ENCODE measurements around the gene CELF5.
A peak's percentile ranks its signal among the peaks of the same experiment; 100 is the strongest.
"Not testable (repeated sequence)": the region's sequence is repeated elsewhere in the genome, so short reads cannot be mapped to it uniquely, and the experiment has no call there.

Gene CELF5

GRCh38 chr19:3211191-3211590, 13.3 kb upstream of the CELF5 start:
- no peaks in the 10 kb centered on the region for H3K4me1 ChIP-seq (ENCODE audit: control insufficient read depth, insufficient read depth, low read length)
- H3K9me3 ChIP-seq (ENCODE audit: control insufficient read depth, low read length), result no peaks in the 10 kb centered on the region
- H3K27me3 ChIP-seq (ENCODE audit: control insufficient read depth, insufficient read depth, low read length, poor library complexity, severe bottlenecking), result no peaks in the 10 kb centered on the region
- WGBS, 2 experiments, result 67 to 69% methylated on average over 12 of the region's 12 CpGs
- H3K27ac ChIP-seq (ENCODE audit: insufficient read depth, low read depth, low read length, poor library complexity, severe bottlenecking), result no peak overlapping the region
- no peak overlapping the region for H3K4me3 ChIP-seq (ENCODE audit: insufficient read depth, low read depth, low read length)
- peaks cover 13% of the 10 kb centered on the region for H3K36me3 ChIP-seq (ENCODE audit: control insufficient read depth, insufficient read depth, low read length)

DNA sequence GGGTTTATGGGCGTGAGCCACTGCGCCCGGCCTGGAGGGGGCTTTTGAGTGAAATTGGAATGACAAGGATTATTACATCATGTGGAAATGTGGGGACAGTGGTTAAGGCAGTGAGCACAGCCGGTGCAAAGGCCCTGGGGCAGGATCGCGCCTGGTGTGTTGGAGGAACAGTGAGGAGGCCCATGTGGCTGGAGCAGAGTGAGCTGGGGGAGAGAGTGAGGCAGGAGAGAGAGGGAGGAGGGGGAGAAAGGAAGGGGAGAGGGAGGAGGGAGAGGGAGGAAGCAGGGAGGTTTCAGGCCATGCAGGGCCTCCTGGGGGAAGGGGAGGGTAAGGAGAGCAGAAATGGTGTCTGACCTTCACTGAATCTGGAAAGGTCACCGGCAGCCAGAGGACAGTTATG, 11.3 kb upstream of the CELF5 start:
- no peaks in the 10 kb centered on the region for H3K36me3 ChIP-seq (ENCODE audit: control insufficient read depth, insufficient read depth, low read length)
- H3K27me3 ChIP-seq (ENCODE audit: control insufficient read depth, insufficient read depth, low read length, poor library complexity, severe bottlenecking), result no peaks in the 10 kb centered on the region
- no peaks in the 10 kb centered on the region for H3K4me1 ChIP-seq (ENCODE audit: control insufficient read depth, insufficient read depth, low read length)
- H3K9me3 ChIP-seq (ENCODE audit: control insufficient read depth, low read length), result no peaks in the 10 kb centered on the region
- H3K27ac ChIP-seq (ENCODE audit: insufficient read depth, low read depth, low read length, poor library complexity, severe bottlenecking), result no peak overlapping the region
- WGBS, 2 experiments, result 94 to 96% methylated on average over 7 of the region's 7 CpGs
- H3K4me3 ChIP-seq (ENCODE audit: insufficient read depth, low read depth, low read length), result no peak overlapping the region

GRCh38 chr19:3216874-3217273, 7.6 kb upstream of the CELF5 start:
- Histone ChIP-seq H3K9me3 (ENCODE audit: control insufficient read depth, low read length) (no peaks in the 10 kb centered on the region), H3K27me3 (ENCODE audit: control insufficient read depth, insufficient read depth, low read length, poor library complexity, severe bottlenecking) (no peaks in the 10 kb centered on the region), H3K27ac (ENCODE audit: insufficient read depth, low read depth, low read length, poor library complexity, severe bottlenecking) (no peak overlapping the region), H3K36me3 (ENCODE audit: control insufficient read depth, insufficient read depth, low read length) (no peaks in the 10 kb centered on the region), H3K4me3 (ENCODE audit: insufficient read depth, low read depth, low read length) (no peak overlapping the region), H3K4me1 (ENCODE audit: control insufficient read depth, insufficient read depth, low read length) (no peaks in the 10 kb centered on the region)
- 88 to 95% methylated on average over 5 of the region's 5 CpGs for WGBS, 2 experiments

- Histone ChIP-seq H3K4me3 (ENCODE audit: insufficient read depth, low read depth, low read length) (no peak overlapping the region), H3K36me3 (ENCODE audit: control insufficient read depth, insufficient read depth, low read length) (no peaks in the 10 kb centered on the region), H3K4me1 (ENCODE audit: control insufficient read depth, insufficient read depth, low read length) (no peaks in the 10 kb centered on the region), H3K27ac (ENCODE audit: insufficient read depth, low read depth, low read length, poor library complexity, severe bottlenecking) (no peak overlapping the region), H3K9me3 (ENCODE audit: control insufficient read depth, low read length) (no peaks in the 10 kb centered on the region), H3K27me3 (ENCODE audit: control insufficient read depth, insufficient read depth, low read length, poor library complexity, severe bottlenecking) (peaks cover 3% of the 10 kb centered on the region)
- 83% methylated on average over 12 of the region's 12 CpGs for WGBS, 2 experiments
Measured at GRCh38 chr19:3220576-3220975, 3.9 kb upstream of the CELF5 start.

DNA sequence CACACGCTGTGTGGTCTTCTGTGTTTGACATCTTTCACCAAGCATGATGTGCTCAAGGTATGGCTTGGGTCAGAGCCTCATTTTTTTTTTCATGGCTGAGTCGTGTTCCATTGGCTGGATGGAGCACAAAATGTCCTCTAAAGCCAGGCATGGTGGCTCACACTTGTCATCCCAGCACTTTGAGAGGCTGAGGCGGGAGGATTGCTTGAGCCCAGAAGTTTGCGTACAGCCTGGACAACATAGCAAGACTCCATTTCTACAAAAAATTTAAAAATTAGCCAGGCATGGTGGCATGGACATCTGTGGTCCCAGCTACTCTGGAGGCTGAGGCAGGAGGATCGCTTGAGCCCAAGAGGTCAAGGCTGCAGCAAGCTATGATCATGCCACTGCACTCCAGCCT, 2.9 kb upstream of the CELF5 start:
- H3K4me1 ChIP-seq (ENCODE audit: control insufficient read depth, insufficient read depth, low read length); H3K9me3 ChIP-seq (ENCODE audit: control insufficient read depth, low read length); H3K36me3 ChIP-seq (ENCODE audit: control insufficient read depth, insufficient read depth, low read length); H3K4me3 ChIP-seq (ENCODE audit: insufficient read depth, low read depth, low read length); H3K27me3 ChIP-seq (ENCODE audit: control insufficient read depth, insufficient read depth, low read length, poor library complexity, severe bottlenecking); H3K27ac ChIP-seq (ENCODE audit: insufficient read depth, low read depth, low read length, poor library complexity, severe bottlenecking): not testable (repeated sequence)
- 87 to 96% methylated on average over 5 of the region's 5 CpGs for WGBS, 2 experiments

GRCh38 chr19:3222709-3223108, 1.8 kb upstream of the CELF5 start:
- Histone ChIP-seq H3K27ac (ENCODE audit: insufficient read depth, low read depth, low read length, poor library complexity, severe bottlenecking) (no peak overlapping the region), H3K4me3 (ENCODE audit: insufficient read depth, low read depth, low read length) (no peak overlapping the region), H3K36me3 (ENCODE audit: control insufficient read depth, insufficient read depth, low read length) (no peaks in the 10 kb centered on the region), H3K27me3 (ENCODE audit: control insufficient read depth, insufficient read depth, low read length, poor library complexity, severe bottlenecking) (peaks cover 11% of the 10 kb centered on the region), H3K9me3 (ENCODE audit: control insufficient read depth, low read length) (no peaks in the 10 kb centered on the region), H3K4me1 (ENCODE audit: control insufficient read depth, insufficient read depth, low read length) (peaks cover 2% of the 10 kb centered on the region)
- 92 to 94% methylated on average over 5 of the region's 5 CpGs for WGBS, 2 experiments

- H3K4me3 ChIP-seq (ENCODE audit: insufficient read depth, low read depth, low read length), result peak overlapping the region; percentile 52
- H3K9me3 ChIP-seq (ENCODE audit: control insufficient read depth, low read length), result no peaks in the 10 kb centered on the region
- H3K36me3 ChIP-seq (ENCODE audit: control insufficient read depth, insufficient read depth, low read length), result no peaks in the 10 kb centered on the region
- WGBS, 2 experiments, result 0% methylated on average over 6 to 8 of the region's 9 CpGs
- H3K4me1 ChIP-seq (ENCODE audit: control insufficient read depth, insufficient read depth, low read length), result peaks cover 12% of the 10 kb centered on the region
- peaks cover 26% of the 10 kb centered on the region for H3K27me3 ChIP-seq (ENCODE audit: control insufficient read depth, insufficient read depth, low read length, poor library complexity, severe bottlenecking)
- no peak overlapping the region for H3K27ac ChIP-seq (ENCODE audit: insufficient read depth, low read depth, low read length, poor library complexity, severe bottlenecking)
Measured at GRCh38 chr19:3225169-3225485, 666 bp downstream of the CELF5 start.

GRCh38 chr19:3225677-3226093, 1.2 kb downstream of the CELF5 start:
- Histone ChIP-seq H3K4me1 (ENCODE audit: control insufficient read depth, insufficient read depth, low read length) (peaks cover 12% of the 10 kb centered on the region), H3K4me3 (ENCODE audit: insufficient read depth, low read depth, low read length) (peak overlapping the region; percentile 33)
- 32 to 34% methylated on average over 16 of the region's 16 CpGs for WGBS, 2 experiments

DNA sequence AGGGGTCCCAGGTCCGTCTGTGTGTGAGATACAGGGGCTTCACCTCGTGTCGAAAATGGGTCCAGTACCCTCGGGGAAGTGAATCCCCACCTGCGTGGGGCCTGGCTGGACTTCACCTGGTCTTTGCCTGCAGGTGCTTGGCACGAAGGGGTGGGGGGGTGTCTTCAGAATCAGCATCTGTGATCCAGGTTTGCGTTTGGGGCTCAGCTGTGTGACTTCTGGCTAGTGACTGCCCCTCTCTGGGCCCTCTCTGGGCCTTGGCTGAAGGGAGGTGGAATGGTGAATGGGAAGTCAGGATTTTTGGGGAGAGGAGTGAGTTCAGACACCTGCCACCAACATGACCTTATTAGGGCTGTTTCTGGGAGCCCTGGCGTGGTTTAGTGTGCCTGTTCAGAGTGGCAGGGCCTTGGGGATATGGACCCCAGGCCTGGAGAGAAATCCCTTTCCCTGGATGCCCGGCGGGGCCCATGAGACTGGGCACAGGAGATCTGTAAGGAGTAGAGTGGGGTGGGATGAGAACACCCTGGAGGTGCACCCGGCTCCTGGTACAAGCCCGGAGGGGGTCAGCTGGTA, 2.7 kb downstream of the CELF5 start:
- Histone ChIP-seq H3K4me3 (ENCODE audit: insufficient read depth, low read depth, low read length) (no peak overlapping the region), H3K4me1 (ENCODE audit: control insufficient read depth, insufficient read depth, low read length) (peaks cover 12% of the 10 kb centered on the region), H3K27me3 (ENCODE audit: control insufficient read depth, insufficient read depth, low read length, poor library complexity, severe bottlenecking) (peaks cover 26% of the 10 kb centered on the region), H3K27ac (ENCODE audit: insufficient read depth, low read depth, low read length, poor library complexity, severe bottlenecking) (no peak overlapping the region), H3K9me3 (ENCODE audit: control insufficient read depth, low read length) (no peaks in the 10 kb centered on the region), H3K36me3 (ENCODE audit: control insufficient read depth, insufficient read depth, low read length) (no peaks in the 10 kb centered on the region)
- 82 to 84% methylated on average over 12 of the region's 12 CpGs for WGBS, 2 experiments

More at GRCh38 chr19:3225677-3226093, 1.2 kb downstream of the CELF5 start:
- H3K27me3 ChIP-seq (ENCODE audit: control insufficient read depth, insufficient read depth, low read length, poor library complexity, severe bottlenecking), result peaks cover 26% of the 10 kb centered on the region
- H3K9me3 ChIP-seq (ENCODE audit: control insufficient read depth, low read length), result no peaks in the 10 kb centered on the region
- H3K36me3 ChIP-seq (ENCODE audit: control insufficient read depth, insufficient read depth, low read length), result no peaks in the 10 kb centered on the region
- no peak overlapping the region for H3K27ac ChIP-seq (ENCODE audit: insufficient read depth, low read depth, low read length, poor library complexity, severe bottlenecking)

DNA sequence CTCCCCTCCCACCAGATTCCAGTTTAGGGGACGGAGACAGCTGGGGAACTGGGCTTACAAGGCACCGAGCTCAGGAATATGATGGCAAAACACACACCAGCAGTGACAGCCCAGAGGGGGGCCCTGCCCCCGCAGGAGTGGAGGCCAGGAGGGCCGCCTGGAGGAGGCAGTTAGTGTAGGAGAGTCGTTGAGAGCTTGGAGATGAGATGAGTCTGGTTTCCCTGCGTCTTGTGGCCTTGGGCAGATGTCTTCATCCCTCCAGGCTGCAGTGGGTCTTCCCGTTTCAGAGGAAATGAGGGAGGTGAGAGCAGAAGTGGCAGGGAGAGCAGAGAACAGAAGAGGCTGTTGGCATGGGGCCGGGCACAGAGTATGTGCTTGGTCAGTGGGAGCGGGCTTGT, 4.9 kb downstream of the CELF5 start:
- peaks cover 26% of the 10 kb centered on the region for H3K27me3 ChIP-seq (ENCODE audit: control insufficient read depth, insufficient read depth, low read length, poor library complexity, severe bottlenecking)

More for the DNA sequence above, 4.9 kb downstream of the CELF5 start:
- Histone ChIP-seq H3K36me3 (ENCODE audit: control insufficient read depth, insufficient read depth, low read length) (no peaks in the 10 kb centered on the region), H3K9me3 (ENCODE audit: control insufficient read depth, low read length) (no peaks in the 10 kb centered on the region), H3K4me3 (ENCODE audit: insufficient read depth, low read depth, low read length) (no peak overlapping the region), H3K27ac (ENCODE audit: insufficient read depth, low read depth, low read length, poor library complexity, severe bottlenecking) (no peak overlapping the region), H3K4me1 (ENCODE audit: control insufficient read depth, insufficient read depth, low read length) (peaks cover 12% of the 10 kb centered on the region)
- 70 to 72% methylated on average over 9 of the region's 9 CpGs for WGBS, 2 experiments

All from ectodermal cell (in vitro differentiated cells).